Measurements from ENCODE around the gene CCN2. TPM values are rescaled to one million over a fixed set of nuclear protein-coding genes. Genes with fewer than 3 reads are reported as not detected.

CCN2 gene
- total RNA-seq, 1 experiment from 2014 or later: 44.1 TPM

DNA sequence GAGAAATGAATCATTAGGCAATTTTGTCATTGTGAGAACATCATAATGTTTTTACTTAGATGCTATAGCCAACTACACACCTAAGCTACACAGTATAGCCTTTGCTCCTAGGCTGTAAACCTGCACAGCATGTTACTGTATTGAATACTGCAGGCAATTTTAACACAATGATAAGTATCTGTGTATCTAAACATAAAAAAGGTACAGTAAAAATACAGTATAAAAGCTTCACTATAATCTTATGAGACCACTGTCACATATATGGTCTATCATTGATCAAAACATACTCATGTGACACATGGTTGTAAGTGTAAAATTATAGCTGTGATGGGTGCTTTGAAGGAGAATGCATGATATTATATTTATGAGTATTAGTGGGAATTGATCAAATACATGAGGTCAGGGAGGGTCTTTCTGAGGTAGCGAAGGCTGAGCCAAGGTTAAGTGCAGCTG lies 29.2 kb upstream of the CCN2 start:
- H3K79me2 ChIP-seq (ENCODE audit: insufficient read depth, low read length): no peaks in the 10 kb centered on the region
- H3K36me3 Mint-ChIP-seq (ENCODE audit: insufficient read depth in 1 of 3, low read depth in 3 of 3): peaks cover 0 to 2% (median 0%) of the 10 kb centered on the region in 3 experiments; a peak in 1 of 7 replicates
- no peaks in the 10 kb centered on the region for H3K9me3 Mint-ChIP-seq
- H3K4ac ChIP-seq (ENCODE audit: low read depth, low read length): no peak overlapping the region
- H4K8ac ChIP-seq (replicated peaks; ENCODE audit: insufficient read length, low read depth, low read length): no peak overlapping the region
- DNase-seq: no peak
- H3K4me2 ChIP-seq (ENCODE audit: insufficient read depth, insufficient read length, low read length): no peak overlapping the region
- no peak overlapping the region for H2BK20ac ChIP-seq (ENCODE audit: low read depth, low read length, poor library complexity, severe bottlenecking)
- H3K27ac ChIP-seq (ENCODE audit: insufficient read length, low read depth, low read length): no peak overlapping the region
- H3K4me1 ChIP-seq (ENCODE audit: insufficient read depth, low read length): no peaks in the 10 kb centered on the region
- no peak overlapping the region for H3K27ac Mint-ChIP-seq
- no peaks in the 10 kb centered on the region for H3K27me3 Mint-ChIP-seq (ENCODE audit: low read depth)
- H3K9me3 ChIP-seq (ENCODE audit: control insufficient read depth, low read depth, low read length): no peaks in the 10 kb centered on the region
- H3K56ac ChIP-seq (ENCODE audit: insufficient read length, low read depth, low read length): no peak overlapping the region
- TF ChIP-seq, protein P1, sequence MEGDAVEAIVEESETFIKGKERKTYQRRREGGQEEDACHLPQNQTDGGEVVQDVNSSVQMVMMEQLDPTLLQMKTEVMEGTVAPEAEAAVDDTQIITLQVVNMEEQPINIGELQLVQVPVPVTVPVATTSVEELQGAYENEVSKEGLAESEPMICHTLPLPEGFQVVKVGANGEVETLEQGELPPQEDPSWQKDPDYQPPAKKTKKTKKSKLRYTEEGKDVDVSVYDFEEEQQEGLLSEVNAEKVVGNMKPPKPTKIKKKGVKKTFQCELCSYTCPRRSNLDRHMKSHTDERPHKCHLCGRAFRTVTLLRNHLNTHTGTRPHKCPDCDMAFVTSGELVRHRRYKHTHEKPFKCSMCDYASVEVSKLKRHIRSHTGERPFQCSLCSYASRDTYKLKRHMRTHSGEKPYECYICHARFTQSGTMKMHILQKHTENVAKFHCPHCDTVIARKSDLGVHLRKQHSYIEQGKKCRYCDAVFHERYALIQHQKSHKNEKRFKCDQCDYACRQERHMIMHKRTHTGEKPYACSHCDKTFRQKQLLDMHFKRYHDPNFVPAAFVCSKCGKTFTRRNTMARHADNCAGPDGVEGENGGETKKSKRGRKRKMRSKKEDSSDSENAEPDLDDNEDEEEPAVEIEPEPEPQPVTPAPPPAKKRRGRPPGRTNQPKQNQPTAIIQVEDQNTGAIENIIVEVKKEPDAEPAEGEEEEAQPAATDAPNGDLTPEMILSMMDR (conservative IDR thresholded peaks at IDR 0.05): no peak
- no peak overlapping the region for H2BK15ac ChIP-seq (ENCODE audit: low read depth, low read length)
- H2BK5ac ChIP-seq (ENCODE audit: insufficient read length, low read length): no peak overlapping the region
- no peak overlapping the region for H3K23ac ChIP-seq (ENCODE audit: insufficient read length, low read depth, low read length)
- no peak overlapping the region for H3K4me3 Mint-ChIP-seq
- H2AFZ ChIP-seq (ENCODE audit: low read length): no peak overlapping the region
- no peak overlapping the region for H3K9ac ChIP-seq (ENCODE audit: extremely low read depth, insufficient read length, low read length)
- H3K23me2 ChIP-seq (ENCODE audit: insufficient read length, low read depth, low read length, poor library complexity, severe bottlenecking): no peaks in the 10 kb centered on the region
- H3K79me1 ChIP-seq (ENCODE audit: insufficient read depth, low read depth, low read length, poor library complexity, severe bottlenecking): no peaks in the 10 kb centered on the region
- no peak overlapping the region for H2BK120ac ChIP-seq (ENCODE audit: low read depth, low read length, poor library complexity, severe bottlenecking)
- no peak overlapping the region for H3T11ph ChIP-seq (ENCODE audit: low read length)
- no peaks in the 10 kb centered on the region for H3K4me1 Mint-ChIP-seq
- no peak overlapping the region for H2BK12ac ChIP-seq (ENCODE audit: insufficient read length, low read depth, low read length)
- H4K20me1 ChIP-seq (ENCODE audit: control insufficient read depth, insufficient read depth, insufficient read length): no peaks in the 10 kb centered on the region
- no peaks in the 10 kb centered on the region for H3K27me3 ChIP-seq (ENCODE audit: insufficient read depth, low read length)
- no peak overlapping the region for H4K5ac ChIP-seq (ENCODE audit: insufficient read length, low read depth, low read length)
- no peak overlapping the region for H4K91ac ChIP-seq (ENCODE audit: insufficient read length, low read depth, low read length)
- no peak overlapping the region for H3K14ac ChIP-seq (ENCODE audit: insufficient read depth, low read length)
- no peak overlapping the region for H2AK5ac ChIP-seq (ENCODE audit: insufficient read length, low read length)
- no peak overlapping the region for H3K18ac ChIP-seq (ENCODE audit: insufficient read length, low read depth, low read length)
- no CpG with 5 or more reads among the region's 1 CpG for WGBS (ENCODE audit: extremely low coverage, insufficient read length, low lambda C conversion rate)

Measured in H9 (cell line).